ENCODE measurements around the gene ALG8.
"Not testable (repeated sequence)": the region's sequence is repeated elsewhere in the genome, so short reads cannot be mapped to it uniquely, and the experiment has no call there.

Gene ALG8

DNA sequence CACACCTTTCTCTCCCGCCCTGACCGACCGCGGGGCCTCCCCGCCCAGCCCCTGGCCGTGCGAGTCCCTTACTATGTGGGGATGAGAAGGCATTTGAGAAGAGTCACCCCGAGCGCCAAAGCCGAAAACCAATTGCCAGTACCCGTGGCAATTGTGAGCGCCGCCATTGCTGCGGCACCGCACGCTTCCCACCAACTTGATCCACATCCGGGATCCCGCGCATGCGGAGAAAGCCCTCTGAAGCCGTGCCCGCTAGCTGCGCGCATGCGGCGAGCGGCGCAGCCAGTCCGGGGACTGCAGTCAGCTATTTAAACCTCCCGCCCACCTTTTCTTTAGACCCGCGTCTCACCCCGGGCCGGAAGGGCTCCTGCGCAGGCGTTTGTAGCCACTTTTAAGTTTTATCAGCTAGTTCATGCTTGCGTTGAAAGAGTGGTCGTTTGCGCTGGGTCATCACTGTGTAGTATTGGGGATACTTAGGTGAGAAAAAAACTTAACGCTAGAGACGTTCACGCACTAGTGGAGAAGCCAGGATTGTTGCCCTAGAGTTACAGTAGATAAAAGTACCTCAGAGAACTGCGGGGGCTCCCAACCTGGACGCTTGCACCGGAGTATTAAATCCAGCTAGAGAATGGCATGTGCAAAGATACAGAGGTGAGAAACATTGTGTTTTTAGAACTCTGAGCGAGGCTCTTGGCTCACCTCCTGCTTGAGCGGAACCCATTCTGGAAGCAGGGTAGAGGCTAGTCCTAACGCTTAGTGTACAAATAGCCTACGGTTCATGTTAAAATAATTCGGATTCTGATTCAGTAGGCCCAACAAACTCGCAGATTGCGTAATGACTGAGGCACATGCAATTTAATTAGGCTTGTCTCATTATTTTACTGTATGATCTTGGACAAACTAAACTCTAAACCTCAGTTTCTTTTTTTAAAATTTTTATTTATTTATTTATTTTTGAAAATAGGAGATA, at the start of gene ALG8:
Gene ALG8 (minus strand): TSS at position 205 of the 970 bp plus-strand sequence. CDS start 38 bp downstream, at position 167.
- DNase-seq: peak; percentile 96

DNA sequence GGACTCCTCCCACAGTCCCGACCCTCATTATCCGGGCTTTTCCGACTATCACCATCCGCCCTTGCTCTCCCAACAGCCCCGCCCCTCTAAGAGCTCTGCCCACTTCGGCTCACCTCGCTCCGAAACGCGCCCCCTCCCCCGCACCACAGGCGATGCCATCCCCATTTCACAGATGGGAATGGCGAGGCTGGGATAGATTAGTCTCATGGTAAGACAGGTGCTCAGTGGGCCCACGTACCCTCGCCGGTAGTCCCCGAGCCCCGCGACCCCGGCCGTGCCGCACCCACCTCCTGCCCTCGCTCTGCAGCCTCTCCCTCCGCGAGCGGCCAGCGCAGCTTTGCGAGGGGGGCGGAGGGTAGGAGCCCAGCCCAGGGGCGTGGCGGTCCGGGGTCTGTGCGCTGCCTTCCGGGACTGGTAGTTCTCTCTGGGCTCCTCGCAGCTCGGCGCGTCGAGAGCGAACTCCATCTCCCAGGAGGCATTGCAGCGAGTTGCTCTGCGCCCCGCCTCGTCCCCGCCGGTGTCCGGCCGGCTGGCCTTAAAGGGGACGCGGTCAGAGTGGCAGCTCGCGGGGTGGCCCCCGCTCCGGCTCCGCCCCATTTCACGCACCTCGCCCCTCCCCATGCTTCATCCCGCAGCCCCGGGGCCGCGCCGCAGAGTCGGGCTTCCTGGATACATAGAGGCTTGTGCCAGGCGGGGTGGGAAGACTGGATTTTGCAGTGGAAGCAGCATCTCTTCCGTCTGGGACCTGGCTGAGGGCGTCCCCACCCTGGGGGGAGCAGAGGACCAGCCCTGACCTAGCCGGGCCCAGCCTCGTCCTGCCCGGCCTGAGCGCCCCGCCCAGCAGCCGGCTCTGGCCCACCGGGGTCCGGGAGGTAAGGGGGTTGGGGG, 49.1 kb upstream of the ALG8 start, which contains the start of the genes KCTD21 and USP35:
Gene KCTD21 (minus strand): TSS at position 341 of the 888 bp plus-strand sequence. CDS start 14,072 bp downstream, outside the sequence.
Gene USP35 (plus strand): TSS at position 634 of the 888 bp plus-strand sequence. CDS start 7,327 bp downstream, outside the sequence.
- DNase-seq: peak; percentile 83

DNA sequence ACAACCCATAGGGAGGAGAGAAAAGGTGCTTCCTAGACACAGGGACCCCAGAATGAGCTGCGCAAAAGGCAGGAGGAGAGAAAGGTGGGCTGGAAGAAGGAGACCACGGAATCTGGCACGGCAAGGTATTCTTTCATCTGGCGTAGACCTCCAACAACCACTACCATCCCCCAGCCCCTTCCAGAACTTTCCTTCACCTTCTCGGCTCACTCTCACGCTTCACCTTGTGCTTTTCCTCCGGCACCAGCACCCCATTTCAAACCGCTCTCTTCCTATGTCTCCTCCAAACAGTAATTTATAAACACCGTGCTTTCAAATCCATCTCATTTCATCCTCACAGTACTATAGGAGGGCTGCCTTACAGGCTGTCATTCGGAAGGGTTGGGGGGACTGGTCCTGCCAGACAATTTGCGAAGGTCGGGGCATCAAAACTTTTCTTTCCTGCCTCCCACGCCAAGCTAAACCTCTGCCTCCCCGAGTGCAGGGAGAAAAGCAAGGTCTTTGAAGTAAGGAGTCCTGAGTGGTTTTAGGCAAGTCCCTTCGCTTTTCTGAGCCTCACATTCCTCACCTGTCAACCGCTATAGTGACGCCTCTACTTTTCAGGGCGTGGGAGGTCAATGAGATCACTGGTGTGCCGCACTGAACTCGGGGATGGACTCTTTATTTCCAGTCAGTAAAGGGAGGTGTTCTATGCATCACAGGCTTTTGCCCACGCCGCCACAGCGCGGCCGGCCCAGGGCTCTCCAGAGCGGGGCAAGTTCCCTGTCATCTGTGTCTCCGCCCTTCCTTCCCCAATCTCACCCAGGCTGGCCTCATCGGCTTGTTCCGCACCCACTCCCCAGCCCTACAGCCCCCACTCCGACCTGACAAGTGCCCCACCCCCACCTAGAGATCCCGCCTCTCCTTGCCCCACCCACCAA, 48.2 kb upstream of the ALG8 start:
- peak; percentile 56 for DNase-seq

DNA sequence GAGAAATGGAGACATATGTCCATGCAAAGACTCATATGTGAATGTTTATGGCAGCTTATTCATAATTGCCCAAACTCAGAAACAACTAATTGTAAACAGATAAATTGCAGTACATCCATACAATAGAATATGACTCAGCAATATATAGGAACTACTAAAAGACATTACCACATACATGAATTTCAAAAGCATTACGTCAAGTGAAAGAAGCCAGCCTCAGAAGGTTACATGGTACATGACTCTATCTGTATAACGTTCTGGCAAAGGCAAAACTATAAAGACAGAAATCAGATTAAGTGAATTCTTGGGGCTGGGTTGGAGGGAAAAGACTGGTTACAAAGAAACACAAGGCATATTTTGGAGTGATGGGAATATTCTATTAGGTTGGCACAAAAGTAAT, 41.8 kb upstream of the ALG8 start:
- no peak for DNase-seq

DNA sequence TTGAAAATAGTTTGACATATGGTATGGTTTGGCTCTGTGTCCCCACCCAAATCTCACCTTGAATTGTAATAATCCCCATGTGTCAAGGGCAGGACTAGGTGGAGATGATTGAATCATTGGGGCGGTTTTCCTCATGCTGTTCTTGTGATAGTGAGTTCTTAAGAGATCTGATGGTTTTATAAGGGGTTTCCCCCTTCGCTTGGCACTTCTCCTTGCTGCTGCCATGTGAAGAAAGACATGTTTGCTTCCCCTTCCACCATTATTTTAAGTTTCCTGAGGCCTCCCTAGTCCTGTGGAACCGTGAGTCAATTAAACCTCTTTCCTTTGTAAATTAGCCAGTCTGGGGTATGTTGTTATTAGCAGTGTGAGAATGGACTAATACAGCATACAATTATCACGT, 41.3 kb upstream of the ALG8 start:
- DNase-seq: no peak

DNA sequence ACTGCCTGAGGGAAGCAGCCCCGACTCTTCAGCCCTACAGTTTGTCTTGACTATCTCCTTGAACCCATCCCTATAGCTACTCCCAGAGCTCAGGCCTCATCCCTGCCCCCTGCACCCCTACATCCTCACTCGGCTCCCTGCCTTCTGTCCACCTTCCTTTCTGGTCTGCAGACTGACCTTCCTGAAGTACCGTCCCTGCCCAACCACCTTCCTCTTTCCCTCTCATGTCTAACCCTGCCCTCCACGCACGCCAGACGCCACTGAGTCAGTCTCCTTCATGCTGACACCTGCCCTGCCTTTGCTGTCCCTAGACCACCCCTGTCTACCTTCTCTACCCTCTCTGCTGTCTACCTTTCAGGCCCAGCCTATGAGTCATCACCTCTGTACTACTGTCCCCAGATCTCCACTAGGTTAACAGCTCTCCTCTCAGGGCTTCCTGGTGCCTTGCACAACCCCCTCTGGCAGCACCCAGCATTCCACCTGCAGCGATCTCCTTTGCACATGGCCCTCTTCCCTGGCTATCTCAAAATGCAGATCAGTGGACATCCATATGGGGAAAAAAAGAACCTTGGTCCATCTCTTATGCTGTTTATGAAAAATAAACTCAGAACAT, 40.1 kb upstream of the ALG8 start:
- no peak for DNase-seq

DNA sequence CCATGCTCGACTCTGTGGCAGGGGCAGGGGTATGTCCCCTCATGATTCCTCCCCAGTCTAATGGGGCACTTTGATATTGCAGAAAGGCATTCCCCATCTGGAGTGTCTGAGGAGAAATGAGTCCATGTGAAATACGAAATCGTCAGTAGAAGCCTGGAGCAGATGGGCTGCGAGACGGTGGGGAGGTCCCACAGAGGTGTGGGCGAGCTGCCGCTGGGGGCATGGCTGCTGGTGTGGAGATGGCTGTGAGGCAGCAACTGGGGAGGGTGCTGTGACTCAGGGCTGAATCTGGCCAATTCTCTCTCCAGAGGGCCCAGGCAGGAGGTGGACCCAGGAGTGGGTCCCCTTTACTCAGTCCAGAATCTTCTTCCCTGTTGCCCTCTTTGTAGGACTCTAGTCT, 37.8 kb upstream of the ALG8 start:
- DNase-seq: no peak

DNA sequence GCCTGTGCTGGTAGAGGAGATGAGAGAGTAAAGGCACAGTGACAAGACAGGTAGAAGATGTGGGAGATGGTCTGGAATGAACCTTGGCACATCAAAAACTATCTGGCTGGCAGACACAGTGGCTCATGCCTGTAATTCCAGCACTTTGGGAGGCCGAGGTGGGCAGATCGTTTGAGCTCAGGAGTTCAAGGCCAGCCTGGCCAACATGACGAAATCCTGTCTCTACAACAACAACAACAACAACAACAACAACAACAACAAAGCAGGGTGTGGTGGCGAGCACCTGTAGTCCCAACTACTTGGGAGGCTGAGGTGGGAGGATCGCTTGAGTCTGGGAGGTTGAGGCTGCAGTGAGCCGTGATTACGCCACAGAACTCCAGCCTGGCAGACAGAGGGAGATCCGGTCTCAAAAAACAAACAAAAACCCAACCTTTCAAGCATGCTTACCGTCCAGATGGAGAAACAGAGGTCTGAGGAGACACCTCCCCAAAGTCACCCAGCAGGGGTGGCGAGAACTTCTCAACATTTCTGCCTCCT, 37.2 kb upstream of the ALG8 start:
- DNase-seq: no peak

DNA sequence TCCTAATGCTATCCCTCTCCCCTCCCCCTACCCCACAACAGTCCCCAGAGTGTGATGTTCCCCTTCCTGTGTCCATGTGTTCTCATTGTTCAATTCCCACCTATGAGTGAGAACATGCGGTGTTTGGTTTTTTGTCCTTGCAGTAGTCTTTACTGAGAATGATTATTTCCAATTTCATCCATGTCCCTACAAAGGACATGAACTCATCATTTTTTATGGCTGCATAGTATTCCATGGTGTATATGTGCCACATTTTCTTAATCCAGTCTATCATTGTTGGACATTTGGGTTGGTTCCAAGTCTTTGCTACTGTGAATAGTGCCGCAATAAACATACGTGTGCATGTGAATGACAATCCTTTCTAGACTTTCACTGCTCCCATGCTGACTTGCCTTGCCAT, 36.4 kb upstream of the ALG8 start:
- not testable (repeated sequence) for DNase-seq

DNA sequence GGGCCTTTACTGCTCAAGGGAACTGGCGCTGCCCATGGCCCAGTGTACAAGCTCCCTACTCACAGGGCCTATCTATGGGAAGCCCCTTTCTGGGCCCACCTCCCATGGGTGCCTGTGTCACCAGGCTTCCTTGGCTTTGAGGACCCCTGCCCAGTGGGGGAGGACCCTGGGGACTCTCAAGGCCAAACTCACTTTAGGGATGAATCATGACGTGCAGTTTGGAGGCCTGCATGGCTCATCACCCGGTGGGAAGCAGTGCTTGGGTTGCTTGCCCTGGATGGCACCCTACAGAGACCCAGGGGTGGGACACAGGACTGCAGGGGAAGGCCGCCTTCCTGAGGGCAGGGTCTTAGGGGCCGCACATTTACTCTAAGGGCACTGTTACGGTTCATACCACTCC, 32.5 kb upstream of the ALG8 start:
- DNase-seq: no peak

DNA sequence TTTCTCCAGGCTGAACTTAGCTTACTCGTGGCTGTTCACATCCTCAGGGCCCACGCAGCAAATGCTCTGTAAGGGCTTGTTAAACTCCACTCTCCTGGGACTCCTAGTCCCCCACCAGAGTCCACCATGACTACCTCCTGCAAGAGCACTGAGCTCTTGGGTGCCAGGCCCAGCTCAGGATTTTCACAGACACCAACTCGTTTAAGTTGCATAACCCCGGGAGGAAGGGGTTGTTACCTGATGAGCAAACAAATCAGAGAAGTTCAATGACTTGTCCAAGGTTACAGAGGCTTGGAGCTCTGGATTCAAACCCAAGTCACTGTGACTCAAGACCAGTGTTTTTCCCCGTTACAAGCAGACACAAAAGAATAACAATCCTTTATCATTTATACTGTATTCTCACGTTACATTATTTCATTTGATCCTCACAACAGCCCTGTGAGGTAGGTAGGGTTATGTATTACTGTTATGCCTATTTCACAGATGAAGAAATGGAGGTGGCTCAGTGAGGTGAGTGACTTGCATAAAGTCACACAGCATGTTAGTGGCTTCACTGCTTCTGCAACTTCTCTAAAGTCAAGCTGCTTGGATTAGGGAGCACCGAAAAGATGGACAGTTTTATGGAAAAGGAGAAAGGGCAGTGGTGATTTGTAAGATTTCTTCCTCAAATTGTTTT, 31.6 kb upstream of the ALG8 start:
- DNase-seq: no peak

DNA sequence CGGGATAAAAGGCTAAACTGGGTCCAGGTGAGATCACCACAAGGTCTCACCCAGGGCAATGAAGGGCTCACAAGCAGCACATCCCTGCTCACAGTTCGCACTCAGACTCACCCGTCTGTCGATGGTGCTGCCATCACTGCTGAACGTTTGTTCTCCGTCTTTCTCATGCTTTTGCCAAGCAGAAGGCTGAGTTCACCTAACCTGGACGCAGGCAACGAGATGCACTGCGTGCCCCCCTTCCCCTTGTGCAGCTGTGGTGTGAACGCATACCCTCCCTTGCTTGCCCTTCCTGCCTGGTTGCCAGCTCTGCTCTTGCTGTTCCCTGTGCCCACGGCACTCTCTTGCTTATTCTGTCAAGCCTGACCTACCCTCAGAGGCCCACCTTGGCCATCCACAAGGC, 31.0 kb upstream of the ALG8 start:
- DNase-seq: no peak

DNA sequence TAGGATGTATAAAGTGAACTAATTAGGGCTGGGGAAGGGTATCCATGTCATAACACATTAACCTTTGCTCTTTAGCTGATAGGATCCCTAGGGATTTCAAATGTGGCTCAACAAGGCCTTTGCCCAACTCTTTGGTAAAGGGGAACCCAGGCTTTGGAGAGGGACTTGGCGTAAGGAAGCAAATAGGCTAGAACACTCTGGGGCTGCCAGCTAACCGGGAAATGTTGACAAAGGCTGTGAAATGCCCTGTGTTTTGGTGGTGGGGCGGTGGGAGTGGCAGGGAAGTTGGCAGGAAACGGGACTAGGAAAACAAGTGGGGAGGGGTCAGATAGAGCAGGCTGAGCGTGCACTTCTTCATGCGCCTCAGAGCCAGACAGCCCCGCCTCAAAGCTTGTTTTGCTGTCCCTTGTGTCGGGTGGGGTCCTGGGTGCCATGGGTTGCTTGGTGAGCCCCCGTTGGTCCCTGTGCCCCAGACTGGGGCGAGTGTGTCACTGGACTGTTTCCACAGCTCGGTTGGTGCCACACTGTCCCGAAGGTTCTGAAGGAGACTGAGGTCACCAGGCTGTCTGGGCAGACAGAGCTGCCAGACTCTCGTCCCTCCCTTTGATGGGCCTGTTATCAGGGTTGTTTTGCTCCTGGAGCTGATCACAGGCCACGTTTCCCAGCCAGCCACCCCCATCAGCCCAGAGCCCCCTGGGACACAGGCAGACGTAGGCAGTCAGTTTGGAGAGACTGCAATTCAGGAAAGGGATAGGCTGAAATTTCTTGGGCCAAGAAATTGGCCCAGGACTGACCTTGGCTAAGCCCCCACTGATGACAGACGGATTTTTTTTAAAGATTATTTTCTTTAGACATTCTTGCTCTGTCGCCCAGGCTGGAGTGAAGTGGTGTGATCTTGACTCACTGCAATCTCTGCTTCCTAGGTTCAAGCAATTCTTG, 29.4 kb upstream of the ALG8 start:
- no peak for DNase-seq

DNA sequence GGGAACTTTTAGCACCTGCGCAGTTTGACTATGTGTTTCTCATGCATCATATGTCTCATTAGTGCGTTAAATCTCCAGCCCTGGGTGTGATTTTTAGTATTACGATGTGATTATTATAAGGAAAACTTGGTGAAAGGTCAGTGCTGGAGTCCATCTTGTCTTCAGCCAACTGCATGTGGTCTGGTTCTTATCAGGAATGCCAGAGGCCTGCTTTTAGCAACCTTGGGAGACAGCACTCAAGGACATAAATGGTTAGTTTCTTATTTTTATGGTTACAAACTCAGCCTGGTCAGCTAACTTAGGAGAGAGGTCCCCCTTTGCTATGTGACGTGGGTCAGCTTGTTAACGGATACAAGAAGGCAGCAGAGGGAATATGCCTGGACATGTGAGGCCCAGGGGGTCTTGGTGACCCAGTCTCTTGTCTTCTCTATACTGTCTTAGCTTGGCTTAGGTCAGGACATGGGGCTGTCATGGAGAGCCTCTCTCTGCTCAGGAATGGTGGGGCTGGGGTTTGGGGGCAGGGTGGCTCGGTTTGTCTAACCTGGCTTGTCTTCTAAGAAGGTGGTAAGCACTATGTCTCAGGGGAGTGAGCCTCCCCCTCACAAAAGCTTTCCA, 27.5 kb upstream of the ALG8 start:
- DNase-seq: no peak

DNA sequence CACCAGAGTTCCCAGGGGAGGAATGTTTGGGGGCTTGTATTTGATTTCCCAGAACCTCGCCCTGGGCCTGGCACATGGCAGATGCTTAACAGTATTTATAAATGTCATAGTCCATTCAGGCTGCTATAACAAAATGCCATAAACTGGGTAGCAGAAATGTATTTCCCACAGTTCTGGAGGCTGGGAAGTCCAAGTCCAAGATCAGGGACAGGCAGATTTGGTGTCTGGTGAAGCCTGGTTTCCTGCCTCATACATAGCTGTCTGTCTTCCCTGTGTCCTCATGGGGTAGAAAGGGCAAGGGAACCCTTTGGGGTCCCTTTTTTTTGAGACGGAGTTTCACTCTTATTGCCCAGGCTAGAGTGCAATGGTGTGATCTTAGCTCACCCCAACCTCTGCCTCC, 25.0 kb upstream of the ALG8 start:
- DNase-seq: no peak

DNA sequence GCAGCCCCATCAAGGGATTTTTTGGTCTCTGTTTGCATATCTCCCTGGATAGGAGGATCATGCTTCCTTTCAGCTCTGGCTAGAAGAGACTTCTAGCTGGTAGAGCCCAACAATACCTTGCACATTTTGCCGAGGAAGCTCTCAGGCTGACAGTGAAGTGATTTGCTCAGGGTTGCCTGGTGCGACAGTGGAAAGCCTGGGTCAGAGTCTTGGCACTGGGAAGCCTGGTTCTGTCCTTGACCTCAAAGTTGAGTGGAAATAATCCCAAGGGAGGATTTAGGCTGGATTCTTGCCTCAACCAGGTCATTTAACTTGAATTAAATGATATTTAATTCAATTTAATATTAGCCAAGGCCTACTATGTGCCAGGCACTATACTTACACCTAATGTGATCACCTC, 24.4 kb upstream of the ALG8 start:
- no peak for DNase-seq

DNA sequence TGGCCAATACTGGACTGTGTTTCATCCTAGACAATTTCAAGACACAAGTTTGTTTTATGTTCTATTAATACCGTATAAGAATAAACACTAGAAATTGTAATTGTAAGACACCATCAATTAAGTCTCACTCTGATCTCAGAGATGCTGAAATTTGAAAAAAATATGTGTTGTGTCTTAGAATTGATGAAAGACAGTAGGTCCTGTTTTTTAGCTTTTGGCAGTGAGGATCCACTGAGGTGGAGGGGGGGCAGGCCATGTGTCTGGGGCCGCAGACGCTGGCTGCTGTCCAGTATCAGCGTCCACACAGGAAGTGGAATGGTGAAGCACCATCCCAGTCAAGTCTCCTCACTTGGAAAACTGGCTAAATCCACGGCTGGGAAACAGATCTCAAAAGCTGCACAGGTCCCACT, 22.5 kb upstream of the ALG8 start:
- DNase-seq: no peak

DNA sequence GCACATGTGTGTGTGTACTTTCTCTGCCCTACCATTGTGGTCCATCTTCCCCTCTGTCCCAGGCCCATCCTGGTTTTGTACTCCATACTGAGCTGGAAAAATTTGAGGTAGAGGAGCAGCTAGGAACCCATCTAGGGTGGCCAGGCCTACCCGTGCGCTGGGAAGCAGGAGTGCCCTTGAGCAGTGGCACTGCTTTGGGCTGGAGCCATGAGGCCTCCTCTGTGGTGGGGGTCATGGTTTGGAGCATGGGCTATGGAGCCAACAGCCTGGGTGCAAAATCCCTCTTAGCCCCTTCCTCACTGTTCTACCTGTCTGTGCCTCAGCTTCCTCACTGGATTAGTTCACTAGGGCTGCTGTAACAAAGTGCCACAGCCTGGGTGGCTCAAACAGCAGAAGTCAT, 21.9 kb upstream of the ALG8 start:
- no peak for DNase-seq

DNA sequence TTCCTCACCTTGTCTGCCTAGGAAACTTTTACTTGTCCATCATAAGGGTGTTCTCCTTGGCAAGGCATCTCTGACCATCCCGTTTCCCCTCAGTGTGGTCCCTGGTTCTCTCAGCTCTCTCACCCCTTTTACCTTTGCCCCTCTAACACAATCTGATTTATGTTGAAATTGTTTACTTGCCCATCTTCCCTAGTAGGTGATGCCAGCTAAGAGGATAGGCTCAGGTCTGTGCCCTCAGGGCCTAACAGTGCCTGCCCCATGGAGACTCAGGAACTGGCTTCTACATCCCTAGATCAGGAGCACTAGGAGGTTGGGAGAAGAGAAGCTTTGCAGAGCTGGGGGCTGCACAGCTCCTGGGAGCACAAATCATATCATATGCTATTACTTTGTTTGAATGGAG, 21.1 kb upstream of the ALG8 start:
- no peak for DNase-seq

All from activated CD4-positive, alpha-beta T cell treated with anti-CD3 and anti-CD28 coated beads for 1 hour (primary cell).